Colonic mucosa (tissue), 4 donors: ENCODE data around the gene TSPAN7. TPM values are rescaled to one million over a fixed set of nuclear protein-coding genes. Genes with fewer than 3 reads are reported as not detected.

ENCODE experiments used
- DNase-seq: peaks from one replicate; pipeline ENCODE4 v3.0.0-alpha.2; 2020
- H3K27ac ChIP-seq: fragments of 200-600 bp; one replicate; pipeline ENCODE4 v1.8.0; 2021
- H3K27me3 ChIP-seq: fragments of 200-600 bp; one replicate; pipeline ENCODE4 v1.8.0; 2021
- H3K36me3 ChIP-seq: fragments of 200-600 bp; one replicate; pipeline ENCODE4 v1.8.0; 2021
- H3K4me1 ChIP-seq: fragments of 200-600 bp; one replicate; pipeline ENCODE4 v1.8.0; 2021; ENCODE audit warnings: mild to moderate bottlenecking
- H3K4me3 ChIP-seq: fragments of 200-600 bp; one replicate; pipeline ENCODE4 v1.8.0; 2021
- H3K9ac ChIP-seq, 2 donors: one replicate each; pipeline ENCODE4 v1.7.0; 2013; ENCODE audit warnings: control low read depth in 2 of 2, low read depth in 2 of 2, low read length in 2 of 2
- H3K9me3 ChIP-seq: fragments of 200-600 bp; one replicate; pipeline ENCODE4 v1.8.0; 2021
- intact Hi-C: fragments of 100-400 bp; cut with DNase I; formaldehyde crosslinking; loops from one replicate; pipeline ENCODE4 v1.14.1; 2022
- total RNA-seq, 2 donors: library from RNA; stranded (reverse); fragmentation: NEBNext Ultra II Directional in 1 of 2; extraction: Animal tissue kit (Norgen Biotek cat#: 25700) in 1 of 2; gene quantifications; one replicate each; pipeline ENCODE4 v1.2.1, GENCODE V29; 2021
- TF ChIP-seq, protein P1 (sequence below): fragments of 200-600 bp; IDR thresholded peaks from one replicate; pipeline ENCODE4 v1.8.0; 2022; ENCODE audit warnings: antibody characterized with exemption, mild to moderate bottlenecking
- donor health status: healthy.
- donor health status: DM: no; HTN: no; CAD: no.
- donor health status: DM: no; HTN: no; CAD: no.

The TSPAN7 gene
- total RNA-seq, 2 donors from 2014 or later: 66.1 to 91.5 TPM

DNA sequence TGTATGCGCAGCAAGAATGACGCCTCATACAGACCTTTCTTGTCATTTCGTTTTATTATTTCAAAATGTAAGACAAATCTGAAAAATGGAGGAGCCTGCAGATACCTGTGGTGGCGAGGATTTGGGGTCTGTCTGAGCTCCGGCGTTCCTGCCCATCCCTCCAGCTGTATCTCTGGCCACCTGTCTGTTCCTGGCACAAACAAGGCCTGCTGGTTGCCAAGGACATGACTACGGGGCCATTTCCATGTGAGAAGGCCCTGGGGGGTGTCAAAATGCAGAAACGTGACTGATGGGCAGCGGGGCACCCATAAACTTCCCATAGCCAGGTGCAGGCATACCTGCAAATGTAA is 591 bp upstream of the TSPAN7 start:
- peak overlapping the region; percentile 16 to 53 for H3K9ac ChIP-seq
- no peak for DNase-seq
- H3K27me3 ChIP-seq: no peaks in the 10 kb centered on the region
- TF ChIP-seq, protein P1, sequence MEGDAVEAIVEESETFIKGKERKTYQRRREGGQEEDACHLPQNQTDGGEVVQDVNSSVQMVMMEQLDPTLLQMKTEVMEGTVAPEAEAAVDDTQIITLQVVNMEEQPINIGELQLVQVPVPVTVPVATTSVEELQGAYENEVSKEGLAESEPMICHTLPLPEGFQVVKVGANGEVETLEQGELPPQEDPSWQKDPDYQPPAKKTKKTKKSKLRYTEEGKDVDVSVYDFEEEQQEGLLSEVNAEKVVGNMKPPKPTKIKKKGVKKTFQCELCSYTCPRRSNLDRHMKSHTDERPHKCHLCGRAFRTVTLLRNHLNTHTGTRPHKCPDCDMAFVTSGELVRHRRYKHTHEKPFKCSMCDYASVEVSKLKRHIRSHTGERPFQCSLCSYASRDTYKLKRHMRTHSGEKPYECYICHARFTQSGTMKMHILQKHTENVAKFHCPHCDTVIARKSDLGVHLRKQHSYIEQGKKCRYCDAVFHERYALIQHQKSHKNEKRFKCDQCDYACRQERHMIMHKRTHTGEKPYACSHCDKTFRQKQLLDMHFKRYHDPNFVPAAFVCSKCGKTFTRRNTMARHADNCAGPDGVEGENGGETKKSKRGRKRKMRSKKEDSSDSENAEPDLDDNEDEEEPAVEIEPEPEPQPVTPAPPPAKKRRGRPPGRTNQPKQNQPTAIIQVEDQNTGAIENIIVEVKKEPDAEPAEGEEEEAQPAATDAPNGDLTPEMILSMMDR: no peak
- no peak overlapping the region for H3K27ac ChIP-seq
- no peaks in the 10 kb centered on the region for H3K36me3 ChIP-seq
- no peaks in the 10 kb centered on the region for H3K4me1 ChIP-seq
- intact Hi-C loops: no loop called here
- no peaks in the 10 kb centered on the region for H3K9me3 ChIP-seq
- H3K4me3 ChIP-seq: peak overlapping the region; percentile 22

DNA sequence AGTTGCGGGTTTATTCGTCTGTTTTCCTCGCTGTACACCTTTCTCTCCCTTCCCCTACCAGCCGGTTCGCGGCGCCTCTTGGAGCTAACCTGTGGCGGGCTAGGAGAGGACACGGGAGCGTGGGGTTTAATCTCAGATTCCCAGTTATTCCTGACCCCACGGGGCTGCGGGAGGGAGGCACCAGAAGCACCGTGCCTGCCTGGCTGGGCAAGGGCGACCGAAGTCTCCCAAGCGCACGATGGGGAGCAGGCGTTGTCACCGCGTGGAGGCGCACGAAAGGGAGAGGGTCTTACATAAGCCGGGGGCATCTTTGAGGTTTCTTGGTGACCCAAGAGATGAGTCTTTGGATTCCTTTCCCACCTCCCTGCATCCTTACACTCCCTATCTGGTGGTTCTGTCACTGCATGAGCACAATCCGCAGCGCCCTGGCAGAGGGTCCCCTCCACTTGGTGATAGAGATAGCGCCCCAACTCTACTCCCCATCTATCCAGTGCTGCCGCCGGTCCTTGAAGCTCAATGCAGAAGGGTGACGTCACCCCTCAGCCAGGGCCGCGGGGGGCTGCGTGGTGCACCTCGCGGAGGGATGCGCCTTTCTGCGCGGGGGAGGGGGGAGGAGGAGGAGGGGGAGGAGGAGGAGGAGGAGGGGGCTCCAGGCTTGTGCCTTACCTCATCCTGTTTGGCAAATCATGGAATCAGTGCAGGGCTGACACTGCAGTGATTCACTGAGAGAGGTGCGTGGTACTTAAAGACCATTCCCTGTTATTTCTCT is 793 bp downstream of the TSPAN7 start:
- Histone ChIP-seq H3K36me3 (no peaks in the 10 kb centered on the region), H3K9me3 (no peaks in the 10 kb centered on the region), H3K4me3 (peak overlapping the region; percentile 46), H3K9ac (peak overlapping the region; percentile 51 to 81), H3K27me3 (no peaks in the 10 kb centered on the region), H3K4me1 (no peaks in the 10 kb centered on the region), H3K27ac (peak overlapping the region; percentile 0)
- TF ChIP-seq, protein P1: no peak
- intact Hi-C loops: no loop called here
- DNase-seq: peak; percentile 34

DNA sequence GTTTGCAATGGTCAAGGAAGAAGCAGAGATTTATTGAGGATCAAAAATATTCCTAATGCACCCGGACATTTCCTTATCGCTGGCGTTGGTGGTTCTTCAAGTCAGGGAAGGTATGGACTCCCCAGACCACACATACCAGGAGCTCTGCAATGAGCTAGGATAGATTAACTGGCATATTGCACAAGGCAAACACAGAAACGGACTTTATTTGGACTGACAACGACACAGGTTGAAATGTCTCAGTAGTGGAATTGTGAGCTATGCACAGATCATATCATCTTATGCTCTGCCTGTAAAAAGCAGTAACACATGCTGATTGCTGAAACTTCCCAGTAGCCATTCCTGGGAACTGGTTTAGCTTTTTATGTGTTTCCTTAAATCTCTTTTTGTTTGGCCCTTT is 1.7 kb downstream of the TSPAN7 start:
- H3K9ac ChIP-seq: peak overlapping the region in 1 of 2 donors; percentile 81
- intact Hi-C loops: no loop called here
- peak; percentile 24 for DNase-seq
- H3K27ac ChIP-seq: peak overlapping the region; percentile 0
- TF ChIP-seq, protein P1: no peak
- peak overlapping the region; percentile 46 for H3K4me3 ChIP-seq
- no peaks in the 10 kb centered on the region for H3K4me1 ChIP-seq
- no peaks in the 10 kb centered on the region for H3K36me3 ChIP-seq
- no peaks in the 10 kb centered on the region for H3K27me3 ChIP-seq
- no peaks in the 10 kb centered on the region for H3K9me3 ChIP-seq

DNA sequence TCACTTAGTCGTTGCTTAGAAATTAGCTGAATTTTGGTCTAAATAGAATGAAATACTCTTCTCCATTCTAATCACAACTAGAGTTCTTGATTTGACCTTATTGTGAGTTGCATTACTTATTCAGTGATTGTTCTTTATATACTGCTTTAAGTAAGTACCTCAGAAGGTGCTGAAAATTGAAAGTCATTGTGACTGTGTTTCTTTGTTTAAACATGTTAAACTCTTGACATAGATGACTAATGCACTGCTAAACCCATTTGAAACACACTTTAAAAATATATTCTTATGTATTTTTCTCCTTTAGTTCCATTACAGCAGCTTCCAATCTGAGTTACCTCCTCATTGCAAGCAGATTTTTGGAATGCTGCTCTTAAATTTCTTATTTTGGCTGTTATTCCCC is 9.1 kb downstream of the TSPAN7 start:
- H3K27me3 ChIP-seq: no peaks in the 10 kb centered on the region
- no peaks in the 10 kb centered on the region for H3K4me1 ChIP-seq
- H3K9me3 ChIP-seq: no peaks in the 10 kb centered on the region
- intact Hi-C loops: no loop called here
- H3K9ac ChIP-seq: no peak overlapping the region
- H3K27ac ChIP-seq: no peak overlapping the region
- TF ChIP-seq, protein P1: no peak
- H3K36me3 ChIP-seq: no peaks in the 10 kb centered on the region
- DNase-seq: no peak
- H3K4me3 ChIP-seq: no peak overlapping the region

DNA sequence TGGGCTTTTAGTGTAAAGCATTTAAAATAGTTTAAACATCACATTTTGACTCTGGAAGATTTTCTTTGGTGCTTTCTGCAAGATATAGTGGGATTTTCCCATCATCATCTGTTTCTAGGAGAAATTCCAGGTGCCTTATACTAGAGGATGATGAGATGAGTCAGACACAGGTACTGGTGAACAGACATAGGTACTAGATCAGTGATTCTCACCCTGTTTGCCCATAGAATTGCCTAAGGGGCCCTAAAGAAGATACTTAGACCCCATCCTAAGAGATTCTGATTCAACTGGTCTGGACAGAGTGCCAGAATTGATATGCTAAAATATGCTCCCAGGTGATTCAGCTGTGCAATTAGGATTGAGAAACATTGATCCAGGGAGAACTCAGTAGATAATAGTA is 9.7 kb downstream of the TSPAN7 start:
- DNase-seq: no peak
- no peaks in the 10 kb centered on the region for H3K4me1 ChIP-seq
- H3K27ac ChIP-seq: no peak overlapping the region
- TF ChIP-seq, protein P1: no peak
- H3K9ac ChIP-seq: no peak overlapping the region
- no peaks in the 10 kb centered on the region for H3K9me3 ChIP-seq
- H3K4me3 ChIP-seq: no peak overlapping the region
- intact Hi-C loops: no loop called here
- H3K36me3 ChIP-seq: no peaks in the 10 kb centered on the region
- H3K27me3 ChIP-seq: no peaks in the 10 kb centered on the region
